Endothelial cell of umbilical vein (primary cell): ENCODE measurements around the gene WASL. TPM values are rescaled to one million over a fixed set of nuclear protein-coding genes. Genes with fewer than 3 reads are reported as not detected.

ENCODE experiments used
- BruUV-seq: library from RNA; stranded (reverse); fragments of 400-500 nt; replicated peaks from 2 replicates; lab custom pipeline; 2021; lab: Mats Ljungman, UMichigan
- CTCF ChIA-PET: fragments of 300-600, 350-600 bp; sonication (Branson Sonifier 250); formaldehyde crosslinking; loops from one replicate; lab custom pipeline; 2021; ENCODE audit warnings: antibody characterized with exemption, inconsistent platforms; lab: Charles Lee
- POLR2A ChIA-PET: fragments of 300-600, 350-600 bp; sonication (Branson Sonifier 250); formaldehyde crosslinking; loops from one replicate; lab custom pipeline; 2021; ENCODE audit warnings: antibody characterized with exemption, inconsistent platforms; lab: Charles Lee
- DNase-seq: peaks from one replicate; pipeline ENCODE4 v3.0.0-alpha.2; 2011; ENCODE audit warnings: low read depth, low spot score
- FAIRE-seq: peaks from 2 replicates; lab custom pipeline; 2011; peaks lifted over from hg19 to GRCh38; lab: Jason Lieb, UNC
- H2AFZ ChIP-seq: 2 replicates; pipeline ENCODE4 v1.6.0; 2012; ENCODE audit warnings: low read depth, low read length, control low read depth, inconsistent platforms
- H3K27ac ChIP-seq: 2 replicates; pipeline ENCODE4 v1.5.1; 2011; ENCODE audit warnings: low read depth, mild to moderate bottlenecking, control low read depth, low read length, moderate library complexity; ENCODE audit not compliant: insufficient read depth
- H3K27me3 ChIP-seq, 2 experiments: 2 replicates each; pipeline versions ENCODE4 v1.6.0 to v1.6.1; 2011; ENCODE audit warnings: low read length in 2 of 2, mixed read lengths in 1 of 2; ENCODE audit not compliant: control insufficient read depth in 2 of 2, insufficient read depth in 2 of 2
- H3K36me3 ChIP-seq, 2 experiments: 2 replicates in 1 of 2; 3 replicates in 1 of 2; pipeline ENCODE4 v1.5.1; 2011; ENCODE audit warnings: low read length in 2 of 2, mild to moderate bottlenecking in 1 of 2, moderate library complexity in 1 of 2; ENCODE audit not compliant: control insufficient read depth in 2 of 2, insufficient read depth in 2 of 2; ENCODE audit errors: extremely low read depth in 1 of 2
- H3K4me1 ChIP-seq: 3 replicates; pipeline ENCODE4 v1.5.1; 2011; ENCODE audit warnings: mild to moderate bottlenecking, low read length; ENCODE audit not compliant: control insufficient read depth, insufficient read depth; ENCODE audit errors: extremely low read depth
- H3K4me2 ChIP-seq: 2 replicates; pipeline ENCODE4 v1.6.1; 2011; ENCODE audit warnings: low read length, control low read depth, mixed read lengths; ENCODE audit not compliant: insufficient read depth
- H3K4me3 ChIP-seq, 3 experiments: fragments of 200-600 bp in 1 of 3; sonication (generic), shearing (Covaris generic) in 1 of 3; replicated peaks in 1 of 3; 2 replicates each; pipeline ENCODE4 v1.5.1; 2011 to 2016; ENCODE audit warnings: control low read depth in 3 of 3, low read length in 3 of 3, mild to moderate bottlenecking in 2 of 3, inconsistent platforms in 1 of 3, low read depth in 1 of 3, moderate library complexity in 1 of 3; ENCODE audit not compliant: insufficient read depth in 1 of 3
- H3K79me2 ChIP-seq: 2 replicates; pipeline ENCODE4 v1.6.0; 2012; ENCODE audit warnings: low read length, inconsistent platforms; ENCODE audit not compliant: control insufficient read depth, insufficient read depth
- H3K9ac ChIP-seq: replicated peaks from 2 replicates; pipeline ENCODE3; 2011; ENCODE audit warnings: low read length, control low read depth; ENCODE audit not compliant: insufficient read depth; ENCODE audit errors: extremely low read depth
- H3K9me1 ChIP-seq: replicated peaks from 3 replicates; pipeline ENCODE4 v1.6.0; 2011; ENCODE audit warnings: mild to moderate bottlenecking, low read length; ENCODE audit not compliant: control insufficient read depth, insufficient read depth; ENCODE audit errors: extremely low read depth
- H3K9me3 ChIP-seq: replicated peaks from 2 replicates; pipeline ENCODE4 v1.5.1; 2012; ENCODE audit warnings: low read length, inconsistent platforms; ENCODE audit not compliant: control insufficient read depth, insufficient read depth
- H4K20me1 ChIP-seq: replicated peaks from 2 replicates; pipeline ENCODE3; 2011; ENCODE audit warnings: mild to moderate bottlenecking, low read length; ENCODE audit not compliant: control insufficient read depth, insufficient read depth; ENCODE audit errors: extremely low read depth
- CTCF ChIP-seq, 2 donors: IDR thresholded peaks; 1 replicate in 1 of 2; 2 replicates in 1 of 2; pipeline ENCODE4 v1.5.1; 2011; ENCODE audit warnings: low read length in 2 of 2, mild to moderate bottlenecking in 2 of 2, moderate library complexity in 2 of 2, control low read depth in 1 of 2, inconsistent platforms in 1 of 2, low read depth in 1 of 2; ENCODE audit not compliant: insufficient read depth in 1 of 2; ENCODE audit errors: extremely low read depth in 1 of 2
- EZH2 ChIP-seq: IDR thresholded peaks from 2 replicates; pipeline ENCODE4 v1.6.1; 2012; ENCODE audit warnings: borderline replicate concordance, low read depth, mild to moderate bottlenecking, moderate library complexity, low read length, inconsistent platforms; ENCODE audit not compliant: severe bottlenecking
- FOS ChIP-seq: IDR thresholded peaks from 2 replicates; pipeline ENCODE4 v1.6.1; 2011; ENCODE audit warnings: mild to moderate bottlenecking, low read length, moderate library complexity, borderline replicate concordance; ENCODE audit not compliant: insufficient read depth
- GATA2 ChIP-seq: IDR thresholded peaks from 2 replicates; pipeline ENCODE4 v1.7.0; 2011; ENCODE audit warnings: low read depth, mild to moderate bottlenecking, moderate library complexity, mixed read lengths, low read length; ENCODE audit not compliant: insufficient read length, insufficient read depth
- JUN ChIP-seq: IDR thresholded peaks from 2 replicates; pipeline ENCODE4 v1.6.1; 2011; ENCODE audit warnings: borderline replicate concordance, low read depth; ENCODE audit not compliant: insufficient read length, insufficient read depth
- MAX ChIP-seq: IDR thresholded peaks from 2 replicates; pipeline ENCODE4 v1.6.1; 2011; ENCODE audit not compliant: insufficient read depth, insufficient read length
- MYC ChIP-seq: IDR thresholded peaks from one replicate; pipeline ENCODE4 v1.6.1; 2011; ENCODE audit warnings: mild to moderate bottlenecking, low read depth, low read length
- POLR2A ChIP-seq: IDR thresholded peaks from 2 replicates; pipeline ENCODE4 v1.6.1; 2012; ENCODE audit warnings: low read depth, mild to moderate bottlenecking, control low read depth, low read length
- POLR2AphosphoS5 ChIP-seq: IDR thresholded peaks from 2 replicates; pipeline ENCODE4 v1.6.1; 2012; ENCODE audit warnings: low read depth, mild to moderate bottlenecking, control low read depth, low read length, moderate library complexity; ENCODE audit not compliant: insufficient read depth
- dilution Hi-C: fragments of 300-500 bp; cut with MboI; formaldehyde crosslinking; loops from one replicate; pipeline ENCODE4 v1.15.0; 2019; ENCODE audit warnings: low sequenced_read_pairs; ENCODE audit not compliant: extremely low pct_ligation_motif_present
- intact Hi-C: fragments of 100-400 bp; cut with micrococcal nuclease; formaldehyde crosslinking; loops from one replicate; pipeline ENCODE4 v1.10.0; 2022
- polyA plus RNA-seq, 4 experiments: library from polyadenylated mRNA; depleted of rRNA in 3 of 4; stranded (reverse) in 3 of 4; unstranded in 1 of 4; fragments of >200 nt; gene quantifications; 2 replicates each; pipeline versions ENCODE4 v1.2.1 to v1.2.3, GENCODE V29; 2011 to 2012; ENCODE audit warnings: missing spikeins in 1 of 4
- total RNA-seq: library from RNA; stranded (reverse); gene quantifications from 2 replicates; pipeline ENCODE4 v1.2.3, GENCODE V29; 2021

Gene WASL
- total and polyA plus RNA-seq, 2 donors (not counting 3 experiments of a cell fraction or from before 2014, with no cell fraction given) = 5.2 to 24.0 TPM

DNA sequence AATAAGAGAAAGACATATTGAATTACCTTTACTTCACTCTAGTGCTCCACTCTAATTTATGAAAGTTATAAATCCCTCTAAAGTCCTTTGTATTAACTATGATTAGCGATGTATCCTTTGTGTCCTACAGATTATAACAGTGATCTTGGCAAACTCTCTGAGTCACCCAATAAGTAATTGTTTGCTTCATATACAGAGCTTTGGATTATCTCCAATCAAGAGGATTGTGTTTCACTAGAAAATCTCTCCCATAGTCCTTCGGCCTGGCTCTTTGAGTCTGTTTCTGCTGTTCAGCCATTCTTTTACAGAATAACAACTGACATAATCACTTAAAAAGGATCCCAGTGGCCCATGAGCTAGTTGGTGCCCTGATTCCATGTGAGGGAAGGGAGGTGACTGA, 83.6 kb downstream of the WASL start:
- no peak overlapping the region for H3K27ac ChIP-seq
- no peak overlapping the region for H3K4me2 ChIP-seq
- no peak overlapping the region for H2AFZ ChIP-seq
- ChIA-PET POLR2A (no interaction called here), CTCF (interaction anchor here (1.1 to 1.4 kb wide), 3 partner anchors 13 to 38 kb away, joined by 3 to 10 read pairs (median 3); no protein-coding TSS in a partner anchor)
- no peak overlapping the region for H3K4me3 ChIP-seq
- intact Hi-C loops = no loop called here
- no peaks in the 10 kb centered on the region for H3K4me1 ChIP-seq
- dilution Hi-C loops = no loop called here
- H3K79me2 ChIP-seq = no peaks in the 10 kb centered on the region
- FAIRE-seq (no peak), DNase-seq (no peak)
- no peaks in the 10 kb centered on the region for H4K20me1 ChIP-seq
- H3K9me3 ChIP-seq = no peaks in the 10 kb centered on the region
- H3K9ac ChIP-seq = no peak overlapping the region
- no peaks in the 10 kb centered on the region for H3K36me3 ChIP-seq
- peaks cover 6 to 7% of the 10 kb centered on the region in 2 experiments for H3K27me3 ChIP-seq
- H3K9me1 ChIP-seq = no peaks in the 10 kb centered on the region
- no TSS peak for BruUV-seq
- TF ChIP-seq MYC = no peak
- TF ChIP-seq POLR2AphosphoS5 = no peak
- no peak for TF ChIP-seq GATA2
- no peak for TF ChIP-seq POLR2A
- TF ChIP-seq FOS = no peak
- TF ChIP-seq JUN = no peak
- TF ChIP-seq MAX = no peak
- no peak for TF ChIP-seq EZH2
- no peak for TF ChIP-seq CTCF (IDR thresholded peaks at IDR 0.05; ENCODE audit: extremely low read depth in 1 of 2, insufficient read depth in 1 of 2, low read depth in 1 of 2, low read length in 2 of 2)
